ENCODE measurements around the gene GPC6.

DNA sequence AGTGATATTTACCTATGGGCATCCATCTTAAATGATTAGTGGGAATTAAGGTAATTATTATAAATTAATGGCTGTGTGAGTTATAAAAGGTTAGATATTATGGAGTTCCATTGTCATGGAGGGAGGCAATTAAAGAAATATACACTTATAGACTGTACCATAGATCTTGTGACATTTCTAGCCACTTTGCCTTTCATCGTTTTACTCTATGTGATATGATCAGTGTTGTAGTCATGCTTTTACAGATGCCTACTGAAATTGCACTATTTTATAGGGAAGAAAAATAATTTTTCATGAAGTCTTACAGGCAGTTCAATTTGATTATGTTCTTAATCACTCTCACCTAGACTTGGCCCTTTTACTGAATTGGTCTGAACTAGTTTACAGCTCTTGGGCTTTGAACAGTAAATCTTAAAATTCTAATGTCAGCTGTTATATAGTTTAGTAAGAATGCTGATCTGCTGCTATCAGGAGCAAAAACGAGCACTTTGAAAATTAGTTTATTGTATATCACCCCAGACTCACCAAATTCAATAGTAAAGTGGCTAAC lies 301.2 kb downstream of the GPC6 start:
- TF ChIP-seq POLR2A (IDR thresholded peaks at IDR 0.05; ENCODE audit: low read depth, low read length) (no peak), POLR2AphosphoS5 (IDR thresholded peaks at IDR 0.05; ENCODE audit: low read depth, low read length) (no peak)
